HG03565 (cell line): ENCODE data around the gene VAT1L.
A peak's percentile ranks its signal among the peaks of the same experiment; 100 is the strongest.

ENCODE experiments used
- ATAC-seq: cut with Tn5 transposase; IDR thresholded peaks from one replicate; pipeline ENCODE4 v1.9.1; 2021; ENCODE audit warnings: mild to moderate bottlenecking, moderate library complexity; ENCODE audit not compliant: unreplicated experiment

The VAT1L gene

GRCh38 chr16:77868052-77868451, 79.7 kb downstream of the VAT1L start:
- ATAC-seq = peak; percentile 29

GRCh38 chr16:77868478-77868877, 80.1 kb downstream of the VAT1L start:
- ATAC-seq = peak; percentile 83

DNA sequence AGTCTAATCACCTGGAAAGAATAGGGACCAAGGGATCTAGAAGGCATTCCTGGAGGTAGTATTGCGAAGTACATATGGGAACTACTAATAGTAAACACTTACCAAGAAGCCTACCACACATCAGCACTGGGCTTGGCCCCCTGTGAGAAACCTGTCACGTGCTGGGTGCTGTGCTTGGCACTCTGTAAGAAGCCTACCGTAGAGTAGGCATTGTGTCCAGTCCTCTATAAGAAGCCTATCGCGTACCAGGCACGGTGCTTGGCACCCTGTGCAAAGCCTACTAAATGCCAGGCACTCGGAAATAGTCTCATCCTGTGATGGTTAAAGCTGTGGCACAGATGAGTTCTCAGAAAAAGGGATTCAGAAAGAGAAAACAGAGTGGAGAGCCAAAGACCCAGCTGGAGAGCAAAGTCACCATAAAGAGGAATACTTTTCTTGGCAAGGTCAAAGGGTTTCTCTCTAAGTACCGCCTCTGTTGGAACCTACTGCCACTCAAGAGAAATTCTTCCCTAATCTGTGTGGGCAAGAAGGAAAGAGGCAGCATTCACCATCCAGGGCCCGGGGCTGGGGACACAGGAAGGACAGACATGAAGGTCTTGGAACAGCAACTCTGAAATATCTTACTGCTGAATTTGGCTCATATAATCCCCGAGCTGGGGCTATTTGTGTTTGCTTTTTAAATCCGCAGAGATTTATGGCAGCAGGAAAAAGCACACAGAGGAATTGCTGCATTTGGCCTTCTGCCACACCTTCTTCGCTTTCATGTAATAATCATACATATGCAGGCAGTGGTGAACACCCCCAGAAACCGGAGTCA, 81.8 kb downstream of the VAT1L start:
- no peak for ATAC-seq

GRCh38 chr16:77871932-77872331, 83.6 kb downstream of the VAT1L start:
- ATAC-seq = no peak

- ATAC-seq = no peak
Observed at GRCh38 chr16:77873066-77873465, 84.7 kb downstream of the VAT1L start.

GRCh38 chr16:77874347-77874746, 86.0 kb downstream of the VAT1L start:
- ATAC-seq = no peak

DNA sequence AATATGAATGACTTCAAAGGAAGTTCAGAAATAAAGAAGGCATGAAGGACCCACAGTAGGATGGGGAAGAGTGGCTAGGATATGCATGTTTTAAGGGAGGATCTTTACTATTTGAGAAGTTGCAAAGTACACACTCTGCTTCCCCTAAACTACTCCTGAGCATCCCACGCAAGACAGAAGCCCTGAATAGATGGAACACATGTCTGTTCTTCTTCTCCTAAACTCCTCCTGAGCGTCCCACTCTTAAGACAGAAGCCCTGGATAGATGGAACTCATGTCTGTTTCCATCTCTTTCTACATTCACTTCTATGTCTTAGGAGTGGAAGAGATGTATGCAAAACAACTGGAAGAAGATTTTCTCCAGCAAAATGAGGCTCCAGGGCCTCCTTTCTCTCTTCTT, 88.4 kb downstream of the VAT1L start:
- ATAC-seq = no peak

- ATAC-seq = no peak
Observed at GRCh38 chr16:77877712-77878347, 89.5 kb downstream of the VAT1L start.

- ATAC-seq = no peak
Observed at GRCh38 chr16:77881355-77882030, 93.1 kb downstream of the VAT1L start.

- ATAC-seq = no peak
Observed at GRCh38 chr16:77882358-77882757, 94.0 kb downstream of the VAT1L start.

DNA sequence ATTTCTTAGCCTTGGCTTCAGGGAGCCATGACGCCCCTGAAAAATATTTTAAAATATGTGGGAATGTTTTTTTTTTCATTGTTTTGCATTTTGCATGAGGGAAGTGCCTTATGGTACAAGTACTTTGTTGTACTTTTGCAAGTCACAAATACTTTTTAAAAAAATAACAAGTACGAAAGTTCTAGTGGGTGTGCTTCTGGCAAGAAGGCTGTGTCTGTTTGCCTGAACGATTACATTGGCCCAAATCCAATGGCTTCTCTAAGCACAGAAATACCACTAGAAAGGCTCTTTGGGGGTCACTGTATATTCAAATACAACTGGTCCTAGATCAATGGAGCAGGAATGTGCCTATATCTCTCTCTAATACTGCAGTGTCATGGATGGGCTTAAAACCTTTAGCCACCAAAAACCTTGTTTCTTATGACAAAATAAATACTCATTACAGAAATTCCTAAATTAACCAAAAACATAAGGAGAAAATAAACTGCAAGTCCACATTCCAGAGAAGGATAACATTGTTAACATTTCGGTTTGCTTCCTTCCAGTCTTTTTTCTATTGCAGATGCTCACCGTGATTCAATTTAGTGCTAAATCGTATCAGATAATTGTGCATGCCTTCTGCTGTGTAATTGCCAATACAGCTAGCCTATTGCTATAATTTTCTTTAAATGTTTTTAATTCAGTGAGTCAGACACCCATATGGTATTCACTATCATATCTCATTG, 97.4 kb downstream of the VAT1L start:
- no peak for ATAC-seq

- ATAC-seq = no peak
Observed at GRCh38 chr16:77888871-77889270, 100.5 kb downstream of the VAT1L start.

GRCh38 chr16:77890075-77890474, 101.7 kb downstream of the VAT1L start:
- no peak for ATAC-seq

DNA sequence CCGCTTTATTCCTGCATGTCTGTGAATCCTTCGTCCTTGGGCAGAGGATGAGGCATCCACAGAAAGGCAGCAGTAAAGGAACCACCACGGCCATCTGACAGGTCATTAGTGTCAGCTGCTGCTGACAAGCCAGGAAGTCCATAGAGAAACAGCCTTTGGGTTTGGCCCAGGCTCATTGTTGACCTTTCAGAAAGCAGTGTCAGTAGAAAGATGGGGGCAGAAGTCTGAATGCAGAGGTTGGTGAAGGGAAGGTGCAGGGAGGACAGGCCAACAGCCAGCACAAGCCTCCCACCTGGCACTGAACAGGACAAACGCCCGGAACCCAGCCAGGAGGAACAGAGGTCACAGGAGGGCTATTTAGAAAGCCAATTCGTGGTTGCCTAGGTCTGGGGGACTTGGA, 105.8 kb downstream of the VAT1L start:
- no peak for ATAC-seq

DNA sequence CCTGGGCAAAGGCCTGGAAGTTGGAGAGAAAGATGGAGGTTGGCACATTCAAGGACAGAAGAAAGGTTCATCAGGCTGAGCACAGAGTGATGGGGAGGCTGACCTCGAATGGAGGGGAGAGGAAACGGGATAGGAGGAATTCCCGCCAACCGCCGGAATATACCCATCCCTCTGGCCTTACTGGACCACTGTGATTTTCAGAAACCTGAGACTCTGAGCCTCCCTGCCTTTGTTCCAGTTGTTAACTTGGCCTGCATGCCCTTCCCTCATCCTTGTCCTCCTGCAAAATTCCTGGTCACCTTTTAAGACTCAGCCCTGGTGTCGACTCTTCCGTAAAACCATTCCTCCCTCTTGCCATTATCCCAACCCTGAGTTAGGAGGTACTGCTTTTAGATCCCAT, 107.6 kb downstream of the VAT1L start:
- ATAC-seq = no peak

DNA sequence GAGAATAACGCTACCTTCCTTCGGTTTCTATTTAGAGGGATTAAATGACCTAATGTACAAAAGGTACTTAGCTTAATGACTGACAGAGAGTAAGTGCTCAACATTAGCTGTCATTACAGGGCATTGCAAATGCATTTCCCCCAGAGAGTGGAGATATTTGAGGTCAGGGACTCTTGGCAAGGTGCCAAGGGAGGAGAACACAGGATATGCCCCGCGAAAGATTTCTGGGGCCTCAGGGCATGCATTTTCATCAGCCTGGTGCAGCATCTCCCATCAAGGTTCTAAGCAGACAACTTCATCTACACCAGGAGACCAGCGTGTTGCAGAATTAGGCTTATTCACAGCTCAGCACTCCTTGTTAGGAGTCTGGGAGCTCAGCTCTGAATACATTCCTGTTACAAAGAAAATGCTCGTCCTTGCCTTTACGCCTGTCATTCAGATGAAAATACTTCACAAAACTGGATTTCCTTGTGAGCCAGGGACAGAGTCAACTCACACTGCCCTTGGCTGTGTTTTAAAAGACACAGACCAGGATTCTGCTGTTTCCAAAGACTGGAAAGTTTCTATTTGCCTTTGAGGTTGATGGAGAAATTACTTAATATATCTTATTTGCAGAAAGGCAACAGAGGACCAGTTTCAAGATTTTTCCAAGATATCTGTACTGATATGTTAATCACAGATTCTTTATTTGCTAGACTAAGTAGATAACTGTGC, 108.2 kb downstream of the VAT1L start:
- no peak for ATAC-seq

GRCh38 chr16:77897129-77897437, 108.7 kb downstream of the VAT1L start:
- no peak for ATAC-seq

- no peak for ATAC-seq
Observed at GRCh38 chr16:77897831-77898605, 109.7 kb downstream of the VAT1L start.

DNA sequence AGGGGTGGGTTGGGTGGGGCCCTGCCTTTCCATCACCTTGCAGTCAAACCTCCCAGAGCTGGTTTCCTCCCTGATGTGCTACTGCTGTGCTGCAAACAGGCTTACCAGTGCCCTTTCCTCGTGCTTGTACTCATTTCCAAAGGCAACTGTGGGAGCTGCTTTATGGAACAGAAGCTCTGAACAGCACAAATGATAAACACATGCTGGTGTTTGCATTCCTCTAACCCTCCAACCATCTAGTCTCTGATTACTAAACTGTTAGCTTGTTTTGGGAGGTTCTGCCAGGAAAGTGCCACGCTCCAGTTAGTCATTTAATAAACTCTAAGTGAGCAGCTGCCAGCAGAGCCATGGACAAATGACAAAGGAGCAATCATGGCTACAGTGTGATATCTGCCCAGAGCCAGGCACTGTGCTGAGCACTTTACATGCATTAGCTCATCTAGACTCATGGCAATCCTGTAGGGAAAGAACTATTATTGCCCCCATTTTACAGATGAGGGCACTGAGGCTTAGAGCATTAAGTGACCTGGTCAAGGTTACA, 110.4 kb downstream of the VAT1L start:
- no peak for ATAC-seq

- no peak for ATAC-seq
Observed at GRCh38 chr16:77899416-77899815, 111.1 kb downstream of the VAT1L start.
